ENCODE results near the gene TNFSF13. TPM values are rescaled to one million over a fixed set of nuclear protein-coding genes. Genes with fewer than 3 reads are reported as not detected.

Gene TNFSF13
- total and polyA plus RNA-seq, 11 donors = 3.7 to 43.0 (median 6.5) TPM

DNA sequence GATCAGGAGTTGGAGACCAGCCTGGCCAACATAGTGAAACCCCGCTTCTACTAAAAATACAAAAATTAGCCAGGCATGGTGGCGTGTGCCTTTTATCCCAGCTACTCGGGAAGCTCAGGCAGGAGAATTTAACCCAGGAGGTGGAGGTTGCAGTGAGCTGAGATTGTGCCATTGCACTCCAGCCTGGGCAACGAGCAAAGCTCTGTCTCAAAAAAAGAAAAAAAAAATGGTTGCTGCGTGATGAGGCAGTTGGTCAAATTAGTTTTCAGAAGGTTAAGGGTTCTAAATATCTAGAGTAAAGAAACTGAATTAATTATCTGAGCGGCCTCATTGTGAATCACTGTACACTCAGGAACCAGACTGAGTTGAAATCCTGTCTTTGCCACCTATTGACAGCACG lies 17.4 kb downstream of the TNFSF13 start:
- no peak for ATAC-seq

DNA sequence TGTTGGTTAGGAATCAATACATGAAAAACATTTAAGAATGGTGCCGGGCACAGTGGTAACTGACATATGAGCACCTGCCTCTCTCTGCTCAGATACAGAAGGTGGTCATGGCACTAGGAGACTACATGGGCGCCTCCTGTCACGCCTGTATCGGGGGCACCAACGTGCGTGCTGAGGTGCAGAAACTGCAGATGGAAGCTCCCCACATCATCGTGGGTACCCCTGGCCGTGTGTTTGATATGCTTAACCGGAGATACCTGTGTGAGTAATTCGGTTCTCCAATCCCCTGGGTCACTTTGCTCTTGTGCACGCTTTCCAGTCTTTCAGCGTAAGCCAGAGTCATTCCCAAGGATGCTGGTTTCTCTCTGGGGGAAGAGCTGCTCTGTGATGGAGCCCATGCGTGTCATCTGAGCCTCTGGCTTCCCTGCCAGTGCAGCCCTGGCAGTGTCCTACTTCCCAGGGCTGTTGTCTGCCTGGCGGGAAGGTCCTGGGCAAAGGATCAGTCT lies 17.9 kb downstream of the TNFSF13 start:
- Histone ChIP-seq H3K27ac (no peak overlapping the region), H3K36me3 (peaks cover 8 to 70% (median 54%) of the 10 kb centered on the region in 9 donors), H3K4me1 (peaks cover 9 to 79% (median 41%) of the 10 kb centered on the region in 12 donors), H3K27me3 (no peaks in the 10 kb centered on the region), H3K9me3 (no peaks in the 10 kb centered on the region), H3K4me3 (no peak overlapping the region)
- WGBS, 4 donors = 76 to 86% (median 79%) methylated on average over 14 of the region's 14 CpGs
- TF ChIP-seq, protein P1, sequence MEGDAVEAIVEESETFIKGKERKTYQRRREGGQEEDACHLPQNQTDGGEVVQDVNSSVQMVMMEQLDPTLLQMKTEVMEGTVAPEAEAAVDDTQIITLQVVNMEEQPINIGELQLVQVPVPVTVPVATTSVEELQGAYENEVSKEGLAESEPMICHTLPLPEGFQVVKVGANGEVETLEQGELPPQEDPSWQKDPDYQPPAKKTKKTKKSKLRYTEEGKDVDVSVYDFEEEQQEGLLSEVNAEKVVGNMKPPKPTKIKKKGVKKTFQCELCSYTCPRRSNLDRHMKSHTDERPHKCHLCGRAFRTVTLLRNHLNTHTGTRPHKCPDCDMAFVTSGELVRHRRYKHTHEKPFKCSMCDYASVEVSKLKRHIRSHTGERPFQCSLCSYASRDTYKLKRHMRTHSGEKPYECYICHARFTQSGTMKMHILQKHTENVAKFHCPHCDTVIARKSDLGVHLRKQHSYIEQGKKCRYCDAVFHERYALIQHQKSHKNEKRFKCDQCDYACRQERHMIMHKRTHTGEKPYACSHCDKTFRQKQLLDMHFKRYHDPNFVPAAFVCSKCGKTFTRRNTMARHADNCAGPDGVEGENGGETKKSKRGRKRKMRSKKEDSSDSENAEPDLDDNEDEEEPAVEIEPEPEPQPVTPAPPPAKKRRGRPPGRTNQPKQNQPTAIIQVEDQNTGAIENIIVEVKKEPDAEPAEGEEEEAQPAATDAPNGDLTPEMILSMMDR (IDR thresholded peaks at IDR 0.05) = no peak
- TF ChIP-seq POLR2A (IDR thresholded peaks at IDR 0.05) = no peak
- no peak for ATAC-seq
- DNase-seq = no peak
- intact Hi-C loops (cut with DNase I) = loop anchor here in 4 of 10 donors (10.0 kb wide), 4 partner anchors 222 to 342 kb away; partner anchors contain the start of genes CTDNEP1 (in 1 of the 4), DVL2 (in 1 of the 4), ELP5 (in 1 of the 4) and GABARAP (in 1 of the 4)

More for the DNA sequence above, 17.4 kb downstream of the TNFSF13 start:
- no peak for DNase-seq
- 50 to 79% (median 72%) methylated on average over 7 of the region's 7 CpGs for WGBS, 4 donors
- Histone ChIP-seq H3K4me3 (peak overlapping the region in 1 of 12 donors; percentile 92), H3K4me1 (peaks cover 9 to 78% (median 43%) of the 10 kb centered on the region in 12 donors), H3K27me3 (no peaks in the 10 kb centered on the region), H3K27ac (peak overlapping the region in 1 of 12 donors; percentile 98), H3K9me3 (no peaks in the 10 kb centered on the region), H3K36me3 (peaks cover 8 to 72% (median 59%) of the 10 kb centered on the region in 9 donors)
- intact Hi-C loops (cut with DNase I) = loop anchor here in 4 of 10 donors (10.0 kb wide), 4 partner anchors 221 to 341 kb away; partner anchors contain the start of genes CTDNEP1 (in 1 of the 4), DVL2 (in 1 of the 4), ELP5 (in 1 of the 4) and GABARAP (in 1 of the 4)
- TF ChIP-seq, protein P1 (IDR thresholded peaks at IDR 0.05) = no peak
- TF ChIP-seq POLR2A (IDR thresholded peaks at IDR 0.05) = no peak

DNA sequence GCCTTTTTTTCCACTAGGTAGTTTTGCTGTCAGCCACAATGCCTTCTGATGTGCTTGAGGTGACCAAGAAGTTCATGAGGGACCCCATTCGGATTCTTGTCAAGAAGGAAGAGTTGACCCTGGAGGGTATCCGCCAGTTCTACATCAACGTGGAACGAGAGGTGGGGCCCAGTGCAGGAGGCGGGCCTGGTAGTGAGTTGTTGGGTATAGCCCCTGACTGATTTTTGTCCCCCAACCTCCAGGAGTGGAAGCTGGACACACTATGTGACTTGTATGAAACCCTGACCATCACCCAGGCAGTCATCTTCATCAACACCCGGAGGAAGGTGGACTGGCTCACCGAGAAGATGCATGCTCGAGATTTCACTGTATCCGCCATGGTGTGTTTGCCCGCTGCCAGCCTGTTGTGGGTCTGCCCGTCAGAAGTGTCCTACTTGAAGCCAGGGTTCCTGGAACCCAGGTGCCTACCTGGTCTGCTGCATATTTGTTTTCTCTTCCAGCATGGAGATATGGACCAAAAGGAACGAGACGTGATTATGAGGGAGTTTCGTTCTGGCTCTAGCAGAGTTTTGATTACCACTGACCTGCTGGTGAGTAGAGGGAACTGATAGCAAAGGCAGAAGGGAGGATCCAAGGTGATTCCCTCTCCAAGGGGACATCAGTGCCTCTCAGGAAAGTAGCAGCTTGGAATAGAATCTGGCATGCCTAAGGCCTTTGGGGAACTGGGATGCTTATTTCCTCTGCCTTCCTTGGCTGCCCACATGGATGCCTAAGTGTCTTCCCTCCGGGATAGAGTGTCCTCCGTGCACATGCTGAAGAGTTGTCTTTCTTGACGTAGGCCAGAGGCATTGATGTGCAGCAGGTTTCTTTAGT lies 19.0 kb downstream of the TNFSF13 start:
- Histone ChIP-seq H3K4me3 (peak overlapping the region in 1 of 12 donors; percentile 69), H3K9me3 (no peaks in the 10 kb centered on the region), H3K4me1 (peaks cover 12 to 82% (median 41%) of the 10 kb centered on the region in 12 donors), H3K36me3 (peaks cover 8 to 71% (median 53%) of the 10 kb centered on the region in 9 donors), H3K27me3 (no peaks in the 10 kb centered on the region), H3K27ac (peak overlapping the region in 1 of 12 donors; percentile 96)
- intact Hi-C loops (cut with DNase I) = loop anchor here in 4 of 10 donors (10.0 kb wide), 4 partner anchors 223 to 343 kb away; partner anchors contain the start of genes CTDNEP1 (in 1 of the 4), DVL2 (in 1 of the 4), ELP5 (in 1 of the 4) and GABARAP (in 1 of the 4)
- 76 to 78% (median 77%) methylated on average over 16 to 17 of the region's 17 CpGs for WGBS, 4 donors
- DNase-seq (no peak), ATAC-seq (no peak)
- TF ChIP-seq, protein P1 (IDR thresholded peaks at IDR 0.05) = no peak
- no peak for TF ChIP-seq POLR2A (IDR thresholded peaks at IDR 0.05)

Data from heart left ventricle (tissue), 16 donors.